ENCODE results near the gene FPR1.

The FPR1 gene

GRCh38 chr19:51751655-51752054, at the start of gene FPR1:
TSS of gene FPR1 (minus strand) at chr19:51751878. CDS start at chr19:51746994, 4,884 bp downstream.
- no peak for DNase-seq (ENCODE audit: low spot score)

GRCh38 chr19:51800473-51801244, 49.0 kb upstream of the FPR1 start:
- no peak for DNase-seq (ENCODE audit: low spot score)

GRCh38 chr19:51799774-51800472, 48.2 kb upstream of the FPR1 start:
- DNase-seq (ENCODE audit: low spot score) = no peak

GRCh38 chr19:51799034-51799773, 47.5 kb upstream of the FPR1 start:
- peak; percentile 14 for DNase-seq (ENCODE audit: low spot score)

GRCh38 chr19:51798062-51798461, 46.4 kb upstream of the FPR1 start:
- DNase-seq (ENCODE audit: low spot score) = no peak

GRCh38 chr19:51797480-51797879, 45.8 kb upstream of the FPR1 start:
- DNase-seq (ENCODE audit: low spot score) = no peak

- DNase-seq (ENCODE audit: low spot score) = no peak
Measured at GRCh38 chr19:51796195-51796679, 44.6 kb upstream of the FPR1 start.

GRCh38 chr19:51794885-51795490, 43.3 kb upstream of the FPR1 start, which contains the start of gene FPR3:
TSS of gene FPR3 (plus strand) at chr19:51795157. CDS start at chr19:51823749, 28,592 bp downstream.
- DNase-seq (ENCODE audit: low spot score) = no peak

GRCh38 chr19:51793994-51794393, 42.3 kb upstream of the FPR1 start:
- no peak for DNase-seq (ENCODE audit: low spot score)

- no peak for DNase-seq (ENCODE audit: low spot score)
Measured at GRCh38 chr19:51792932-51793331, 41.3 kb upstream of the FPR1 start.

GRCh38 chr19:51789061-51789795, 37.5 kb upstream of the FPR1 start:
- DNase-seq (ENCODE audit: low spot score) = no peak

GRCh38 chr19:51788029-51788428, 36.4 kb upstream of the FPR1 start:
- no peak for DNase-seq (ENCODE audit: low spot score)

- no peak for DNase-seq (ENCODE audit: low spot score)
Measured at GRCh38 chr19:51786646-51787494, 35.2 kb upstream of the FPR1 start.

GRCh38 chr19:51784922-51785690, 33.4 kb upstream of the FPR1 start:
- DNase-seq (ENCODE audit: low spot score) = no peak

GRCh38 chr19:51784109-51784785, 32.6 kb upstream of the FPR1 start:
- DNase-seq (ENCODE audit: low spot score) = no peak

GRCh38 chr19:51783372-51783771, 31.7 kb upstream of the FPR1 start:
- DNase-seq (ENCODE audit: low spot score) = peak; percentile 18

- DNase-seq (ENCODE audit: low spot score) = no peak
Measured at GRCh38 chr19:51781999-51782398, 30.3 kb upstream of the FPR1 start.

- no peak for DNase-seq (ENCODE audit: low spot score)
Measured at GRCh38 chr19:51780270-51780669, 28.6 kb upstream of the FPR1 start.

- DNase-seq (ENCODE audit: low spot score) = no peak
Measured at GRCh38 chr19:51779703-51780102, 28.0 kb upstream of the FPR1 start.

Data from iPS-NIHi11 (cell line).